D721Med (cell line): Measurements from ENCODE around the gene CYP19A1.

Experiments
- DNase-seq: peaks from one replicate; pipeline ENCODE4 v3.0.0; 2011; ENCODE audit warnings: low spot score; ENCODE audit not compliant: insufficient read length
- FAIRE-seq: peaks from 2 replicates; lab custom pipeline; 2011; peaks lifted over from hg19 to GRCh38; lab: Jason Lieb, UNC
- CTCF ChIP-seq: IDR thresholded peaks from 2 replicates; pipeline ENCODE4 v1.5.1; 2012; ENCODE audit warnings: mild to moderate bottlenecking, control low read depth; ENCODE audit not compliant: insufficient read depth; ENCODE audit errors: missing control alignments

CYP19A1 gene

DNA sequence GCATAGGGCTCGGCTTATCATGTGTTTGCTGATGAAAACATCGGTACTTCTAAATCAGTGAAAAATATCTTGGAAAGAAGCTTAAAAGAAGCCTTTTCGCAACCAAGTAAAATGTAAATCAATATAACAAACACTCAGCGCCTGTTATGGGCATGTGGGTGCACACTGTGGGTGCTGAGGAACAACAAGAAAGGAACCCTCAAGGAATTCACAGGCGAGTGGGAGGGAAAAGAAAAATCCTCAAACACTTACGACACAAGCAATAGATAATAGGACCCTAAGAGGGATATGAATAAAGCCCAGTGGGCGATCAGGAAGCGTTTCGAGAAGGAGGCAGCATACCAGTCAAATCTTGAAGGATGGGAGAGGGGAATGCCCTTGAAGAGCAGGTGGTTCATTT, 25.0 kb upstream of the CYP19A1 start:
- no peak for FAIRE-seq
- DNase-seq: no peak
- TF ChIP-seq CTCF: no peak

DNA sequence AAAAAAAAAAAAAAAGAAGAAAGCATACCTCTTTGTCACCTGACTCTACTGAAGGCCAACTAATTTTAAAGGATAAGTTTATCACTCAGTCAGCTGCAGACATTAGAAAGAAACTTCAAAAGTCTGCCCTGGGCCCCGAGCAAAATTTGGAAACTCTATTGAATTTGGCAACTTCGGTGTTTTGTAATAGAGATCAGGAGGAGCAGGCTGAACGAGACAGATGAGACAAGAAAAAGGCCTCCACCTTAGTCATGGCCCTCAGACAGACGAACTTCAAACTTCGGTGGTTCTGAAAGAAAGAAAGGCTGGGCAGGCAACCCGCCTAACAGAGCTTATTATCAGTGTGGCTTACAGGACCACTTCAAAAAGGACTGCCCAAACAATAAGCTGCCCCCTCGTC, 21.6 kb upstream of the CYP19A1 start:
- DNase-seq (no peak), FAIRE-seq (no peak)
- no peak for TF ChIP-seq CTCF

DNA sequence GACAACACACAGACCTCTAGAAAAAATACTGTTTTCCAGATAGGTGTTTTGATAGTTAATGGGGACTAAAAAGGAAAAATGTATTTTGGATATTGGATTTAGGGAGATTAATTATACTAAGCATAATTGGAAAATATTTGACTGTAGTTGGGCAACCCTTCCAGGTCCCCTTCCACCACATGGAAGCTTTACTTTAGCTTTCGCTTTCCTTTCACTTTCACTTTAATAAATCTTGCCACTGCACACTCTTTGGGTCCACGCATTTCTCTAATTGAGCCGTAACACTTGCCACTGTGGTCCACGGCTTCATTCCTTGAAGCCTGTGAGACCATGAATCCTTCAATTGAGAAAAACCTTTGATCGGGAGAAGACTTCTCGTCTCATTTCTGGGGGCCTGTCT, 18.6 kb upstream of the CYP19A1 start:
- no peak for DNase-seq
- no peak for TF ChIP-seq CTCF
- FAIRE-seq: no peak

- no peak for DNase-seq
- no peak for TF ChIP-seq CTCF
- no peak for FAIRE-seq
Observed at GRCh38 chr15:51356147-51356546, 17.8 kb upstream of the CYP19A1 start.

- no peak for TF ChIP-seq CTCF
- DNase-seq (no peak), FAIRE-seq (no peak)
Observed at GRCh38 chr15:51355096-51355495, 16.7 kb upstream of the CYP19A1 start.

- no peak for DNase-seq
- no peak for FAIRE-seq
- no peak for TF ChIP-seq CTCF
Observed at GRCh38 chr15:51353976-51354375, 15.6 kb upstream of the CYP19A1 start.

- DNase-seq (no peak), FAIRE-seq (no peak)
- TF ChIP-seq CTCF: no peak
Observed at GRCh38 chr15:51350723-51351122, 12.3 kb upstream of the CYP19A1 start.
